22Rv1 (cell line): ENCODE measurements around the gene KITLG.

Experiments used
- H3K27ac ChIP-seq: fragments of 450-650 bp; 2 replicates; pipeline ENCODE4 v1.5.1; 2017
- ZFX ChIP-seq: fragments of 450-650 bp; IDR thresholded peaks from 2 replicates; pipeline ENCODE4 v1.6.1; 2017; ENCODE audit warnings: antibody characterized with exemption, borderline replicate concordance
- TF ChIP-seq, protein P1 (sequence below): fragments of 450-650 bp; IDR thresholded peaks from 2 replicates; pipeline ENCODE4 v1.5.1; 2017; ENCODE audit warnings: mild to moderate bottlenecking

Gene KITLG

DNA sequence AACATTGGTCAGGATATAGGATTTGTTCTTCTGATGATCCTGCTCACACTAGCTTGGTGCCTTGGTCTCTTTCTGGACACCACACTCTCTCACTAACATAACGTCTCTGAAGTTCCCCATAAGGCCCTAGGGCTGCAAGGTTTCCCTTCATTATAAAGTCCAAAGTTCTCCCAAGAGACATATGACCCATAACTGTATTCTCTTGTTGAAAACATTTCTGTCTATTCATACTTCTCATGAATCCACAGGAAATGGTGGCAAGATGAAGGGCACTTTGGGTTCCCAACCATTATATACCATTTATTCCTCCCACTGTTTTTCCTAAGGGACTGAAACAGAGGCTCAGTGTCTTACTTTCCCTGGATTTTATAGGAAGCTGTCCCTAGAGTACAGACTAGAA is 37.1 kb upstream of the KITLG start:
- no peak for TF ChIP-seq ZFX
- TF ChIP-seq, protein P1, sequence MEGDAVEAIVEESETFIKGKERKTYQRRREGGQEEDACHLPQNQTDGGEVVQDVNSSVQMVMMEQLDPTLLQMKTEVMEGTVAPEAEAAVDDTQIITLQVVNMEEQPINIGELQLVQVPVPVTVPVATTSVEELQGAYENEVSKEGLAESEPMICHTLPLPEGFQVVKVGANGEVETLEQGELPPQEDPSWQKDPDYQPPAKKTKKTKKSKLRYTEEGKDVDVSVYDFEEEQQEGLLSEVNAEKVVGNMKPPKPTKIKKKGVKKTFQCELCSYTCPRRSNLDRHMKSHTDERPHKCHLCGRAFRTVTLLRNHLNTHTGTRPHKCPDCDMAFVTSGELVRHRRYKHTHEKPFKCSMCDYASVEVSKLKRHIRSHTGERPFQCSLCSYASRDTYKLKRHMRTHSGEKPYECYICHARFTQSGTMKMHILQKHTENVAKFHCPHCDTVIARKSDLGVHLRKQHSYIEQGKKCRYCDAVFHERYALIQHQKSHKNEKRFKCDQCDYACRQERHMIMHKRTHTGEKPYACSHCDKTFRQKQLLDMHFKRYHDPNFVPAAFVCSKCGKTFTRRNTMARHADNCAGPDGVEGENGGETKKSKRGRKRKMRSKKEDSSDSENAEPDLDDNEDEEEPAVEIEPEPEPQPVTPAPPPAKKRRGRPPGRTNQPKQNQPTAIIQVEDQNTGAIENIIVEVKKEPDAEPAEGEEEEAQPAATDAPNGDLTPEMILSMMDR = no peak
- no peak overlapping the region for H3K27ac ChIP-seq

- H3K27ac ChIP-seq = no peak overlapping the region
- TF ChIP-seq ZFX = no peak
- TF ChIP-seq, protein P1 = no peak
These were observed 35.2 kb upstream of the KITLG start for GRCh38 chr12:88615490-88615889.

DNA sequence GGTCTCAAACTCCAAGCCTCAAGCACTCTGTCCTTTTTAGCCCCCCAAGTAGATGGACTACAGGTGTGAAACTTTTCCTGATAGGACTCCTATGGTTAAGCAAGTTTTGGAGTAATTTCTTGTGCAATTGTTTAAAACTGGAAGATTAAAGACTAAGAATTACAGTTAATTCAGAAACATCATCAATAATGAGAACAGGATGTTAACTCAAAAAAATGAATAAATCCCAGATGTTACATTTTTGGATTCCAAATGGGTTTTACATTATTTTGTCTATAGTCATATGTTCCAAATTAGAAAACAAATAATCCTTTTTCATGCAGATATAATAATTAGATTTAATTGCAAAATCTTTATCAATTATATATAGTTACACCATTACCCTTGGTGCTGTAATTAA is 24.4 kb upstream of the KITLG start:
- TF ChIP-seq, protein P1 = no peak
- no peak for TF ChIP-seq ZFX
- H3K27ac ChIP-seq = no peak overlapping the region

DNA sequence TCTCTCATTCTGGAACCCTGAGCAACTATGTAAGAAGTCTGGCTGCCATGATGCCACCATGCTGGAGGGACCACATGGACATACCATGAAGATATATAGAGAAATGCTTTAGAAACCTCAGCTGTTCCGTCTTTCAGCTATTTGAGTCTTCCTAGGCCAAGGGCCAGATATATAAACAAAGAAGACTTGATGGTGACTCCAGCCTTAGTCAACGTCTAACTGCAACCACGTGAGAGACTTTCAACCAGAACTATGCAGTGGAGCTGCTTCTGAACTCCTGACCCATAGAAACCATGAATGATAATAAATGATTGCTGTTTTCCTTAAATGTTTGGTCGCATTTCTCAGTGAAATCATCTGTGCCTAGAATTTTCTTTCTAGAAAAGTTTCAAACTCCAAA is 20.0 kb upstream of the KITLG start:
- TF ChIP-seq, protein P1 = no peak
- no peak for TF ChIP-seq ZFX
- no peak overlapping the region for H3K27ac ChIP-seq

- TF ChIP-seq, protein P1 = no peak
- TF ChIP-seq ZFX = no peak
- no peak overlapping the region for H3K27ac ChIP-seq
These were observed 17.1 kb upstream of the KITLG start for GRCh38 chr12:88597365-88597764.

DNA sequence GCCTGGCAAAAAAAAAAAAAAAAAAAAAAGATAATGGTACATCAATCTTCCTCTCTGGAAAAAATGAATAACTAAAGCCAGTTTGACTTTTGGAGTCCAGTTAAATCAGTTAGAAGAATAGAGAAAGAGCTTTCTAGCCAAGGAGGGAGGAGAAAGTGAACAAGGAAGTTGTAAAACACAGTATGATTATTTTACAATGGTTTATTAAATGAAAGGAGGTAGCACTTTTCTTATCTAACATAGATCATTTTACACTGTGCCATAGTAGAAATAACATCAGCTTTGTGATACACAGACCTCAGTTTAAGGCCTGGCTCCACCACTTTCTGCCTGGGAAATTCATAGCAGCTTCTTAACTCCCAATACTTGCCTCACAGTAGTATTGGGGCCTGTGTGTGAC is 15.4 kb upstream of the KITLG start:
- no peak for TF ChIP-seq ZFX
- TF ChIP-seq, protein P1 = no peak
- no peak overlapping the region for H3K27ac ChIP-seq

- TF ChIP-seq, protein P1 = no peak
- no peak for TF ChIP-seq ZFX
- no peak overlapping the region for H3K27ac ChIP-seq
These were observed 14.5 kb upstream of the KITLG start for GRCh38 chr12:88594780-88595179.
